Adipose tissue (tissue), 3 donors: ENCODE results near the gene HOXD3. TPM values are rescaled to one million over a fixed set of nuclear protein-coding genes. Genes with fewer than 3 reads are reported as not detected.

Experiments
- H3K27ac ChIP-seq: one replicate; pipeline ENCODE4 v1.5.1; 2013; ENCODE audit warnings: low read depth, low read length
- WGBS, 3 donors: extraction: QIAGEN DNeasy Blood & Tissue Kit; methylation state at CpG; one replicate each; pipeline ENCODE4 v1.1.7; 2013; 5-methylcytosine and 5-hydroxymethylcytosine counted together
- polyA plus RNA-seq, 3 donors: library from polyadenylated mRNA; stranded (reverse); fragments of 200-250 nt; gene quantifications; one replicate each; pipeline ENCODE4 v1.2.3, GENCODE V29; 2013
- donor health status: healthy with polysubstance abuse.
- donor health status: Bipolar disorder and iron deficiency.
- donor health status: healthy.

Gene HOXD3
- polyA plus RNA-seq, 3 donors: 0.22 to 3.3 (median 2.0) TPM

GRCh38 chr2:176120364-176121189 is 36.5 kb upstream of the HOXD3 start:
- H3K27ac ChIP-seq: no peak overlapping the region
- 16 to 47% (median 30%) methylated on average over 13 of the region's 13 CpGs for WGBS, 3 donors

DNA sequence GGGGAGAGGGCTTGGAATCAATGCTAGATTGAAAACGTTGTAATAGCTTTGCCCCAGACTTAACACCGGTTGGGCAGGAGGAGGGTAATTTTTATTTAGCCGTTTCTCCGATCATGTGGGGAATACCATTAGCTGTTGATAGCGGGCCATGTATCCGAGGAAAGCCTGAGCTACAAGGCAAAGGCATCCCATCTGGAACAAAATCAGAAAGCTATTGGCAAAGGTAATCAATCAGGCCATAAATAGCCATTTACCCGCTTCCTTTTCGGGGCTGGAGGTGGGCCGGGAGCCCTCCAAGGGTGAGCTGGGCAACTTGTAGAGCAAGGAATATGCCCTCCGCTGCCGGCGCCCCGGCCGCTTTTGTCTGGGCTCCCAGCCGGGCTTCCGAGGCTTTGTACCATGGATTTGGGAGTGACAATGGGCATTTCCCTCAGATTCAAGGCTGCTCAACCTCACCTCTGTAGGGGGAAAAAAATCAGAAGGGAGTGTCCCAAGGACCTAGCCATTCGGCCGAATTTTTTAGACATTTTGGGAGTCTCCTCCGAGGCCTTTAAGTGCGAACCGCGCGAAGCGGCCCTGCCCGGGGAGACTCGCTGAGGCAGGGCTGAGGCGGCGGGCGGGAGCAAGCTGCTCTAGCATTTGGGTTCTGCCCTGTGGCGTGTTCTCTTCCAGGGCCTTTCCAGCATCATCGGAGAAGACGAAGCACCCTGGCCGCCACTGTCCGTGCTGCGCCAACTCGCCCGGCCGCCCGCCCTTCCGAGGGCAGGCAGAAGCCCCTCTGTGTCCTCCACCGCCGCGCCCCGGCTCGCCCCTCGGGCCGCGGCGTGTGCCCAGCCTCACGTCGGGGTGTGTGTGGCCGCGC is 35.7 kb upstream of the HOXD3 start:
- WGBS, 3 donors: 11 to 22% (median 12%) methylated on average over 51 to 53 of the region's 53 CpGs
- no peak overlapping the region for H3K27ac ChIP-seq

DNA sequence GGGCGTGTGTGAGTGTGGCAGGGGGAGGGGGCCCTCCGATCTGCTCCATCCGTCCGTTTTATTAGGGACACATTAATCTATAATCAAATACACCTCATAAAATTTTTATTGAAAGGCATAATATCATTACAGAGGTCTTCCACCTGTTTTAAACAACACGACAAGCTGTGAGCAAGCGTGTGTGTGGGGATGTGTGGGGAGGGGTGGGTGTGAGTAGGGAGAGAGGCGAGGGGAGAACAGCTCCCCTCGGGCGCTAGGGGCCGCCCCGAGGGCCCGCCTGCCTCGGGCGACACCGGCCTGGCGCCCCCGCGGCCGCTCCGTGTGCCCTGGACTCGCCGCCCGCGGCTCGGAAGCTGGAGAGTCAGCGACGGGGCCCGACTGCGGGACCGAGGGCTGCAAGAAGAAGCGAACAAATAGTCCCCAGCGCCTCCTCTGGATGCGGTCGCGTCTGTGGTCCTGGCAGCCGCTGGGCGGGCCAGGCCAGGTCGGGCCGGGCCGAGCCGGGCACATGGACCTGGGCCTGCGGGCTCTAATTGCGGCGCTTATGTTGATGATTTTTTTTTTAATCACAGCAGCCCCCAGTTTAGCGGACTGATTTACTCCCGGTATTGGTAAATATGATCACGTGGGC is 34.9 kb upstream of the HOXD3 start:
- WGBS, 3 donors: 2 to 3% (median 2%) methylated on average over 42 to 47 of the region's 47 CpGs

DNA sequence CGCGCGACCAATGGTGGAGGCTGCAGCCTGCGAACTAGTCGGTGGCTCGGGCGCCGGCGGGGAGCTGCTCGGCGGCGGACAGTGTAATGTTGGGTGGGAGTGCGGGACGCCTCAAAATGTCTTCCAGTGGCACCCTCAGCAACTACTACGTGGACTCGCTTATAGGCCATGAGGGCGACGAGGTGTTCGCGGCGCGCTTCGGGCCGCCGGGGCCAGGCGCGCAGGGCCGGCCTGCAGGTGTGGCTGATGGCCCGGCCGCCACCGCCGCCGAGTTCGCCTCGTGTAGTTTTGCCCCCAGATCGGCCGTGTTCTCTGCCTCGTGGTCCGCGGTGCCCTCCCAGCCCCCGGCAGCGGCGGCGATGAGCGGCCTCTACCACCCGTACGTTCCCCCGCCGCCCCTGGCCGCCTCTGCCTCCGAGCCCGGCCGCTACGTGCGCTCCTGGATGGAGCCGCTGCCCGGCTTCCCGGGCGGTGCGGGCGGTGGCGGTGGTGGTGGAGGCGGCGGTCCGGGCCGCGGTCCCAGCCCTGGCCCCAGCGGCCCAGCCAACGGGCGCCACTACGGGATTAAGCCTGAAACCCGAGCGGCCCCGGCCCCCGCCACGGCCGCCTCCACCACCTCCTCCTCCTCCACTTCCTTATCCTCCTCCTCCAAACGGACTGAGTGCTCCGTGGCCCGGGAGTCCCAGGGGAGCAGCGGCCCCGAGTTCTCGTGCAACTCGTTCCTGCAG is 34.3 kb upstream of the HOXD3 start, which contains the start of gene HOXD9:
Gene HOXD9, plus strand, starts transcription at position 37 of the 728 bp plus-strand sequence. Its CDS starts 50 bp downstream, at position 87.
- WGBS, 3 donors: 2 to 3% (median 2%) methylated on average over 54 to 84 of the region's 84 CpGs
- H3K27ac ChIP-seq: no peak within 1 kb of the TSS

More for the DNA sequence above, 34.9 kb upstream of the HOXD3 start:
- H3K27ac ChIP-seq: no peak overlapping the region

GRCh38 chr2:176123411-176124109 is 33.5 kb upstream of the HOXD3 start:
- no peak overlapping the region for H3K27ac ChIP-seq
- WGBS, 3 donors: 6 to 14% (median 7%) methylated on average over 40 of the region's 40 CpGs

GRCh38 chr2:176124110-176124946 is 32.8 kb upstream of the HOXD3 start:
- WGBS, 3 donors: 12 to 44% (median 24%) methylated on average over 34 of the region's 34 CpGs
- H3K27ac ChIP-seq: no peak overlapping the region

DNA sequence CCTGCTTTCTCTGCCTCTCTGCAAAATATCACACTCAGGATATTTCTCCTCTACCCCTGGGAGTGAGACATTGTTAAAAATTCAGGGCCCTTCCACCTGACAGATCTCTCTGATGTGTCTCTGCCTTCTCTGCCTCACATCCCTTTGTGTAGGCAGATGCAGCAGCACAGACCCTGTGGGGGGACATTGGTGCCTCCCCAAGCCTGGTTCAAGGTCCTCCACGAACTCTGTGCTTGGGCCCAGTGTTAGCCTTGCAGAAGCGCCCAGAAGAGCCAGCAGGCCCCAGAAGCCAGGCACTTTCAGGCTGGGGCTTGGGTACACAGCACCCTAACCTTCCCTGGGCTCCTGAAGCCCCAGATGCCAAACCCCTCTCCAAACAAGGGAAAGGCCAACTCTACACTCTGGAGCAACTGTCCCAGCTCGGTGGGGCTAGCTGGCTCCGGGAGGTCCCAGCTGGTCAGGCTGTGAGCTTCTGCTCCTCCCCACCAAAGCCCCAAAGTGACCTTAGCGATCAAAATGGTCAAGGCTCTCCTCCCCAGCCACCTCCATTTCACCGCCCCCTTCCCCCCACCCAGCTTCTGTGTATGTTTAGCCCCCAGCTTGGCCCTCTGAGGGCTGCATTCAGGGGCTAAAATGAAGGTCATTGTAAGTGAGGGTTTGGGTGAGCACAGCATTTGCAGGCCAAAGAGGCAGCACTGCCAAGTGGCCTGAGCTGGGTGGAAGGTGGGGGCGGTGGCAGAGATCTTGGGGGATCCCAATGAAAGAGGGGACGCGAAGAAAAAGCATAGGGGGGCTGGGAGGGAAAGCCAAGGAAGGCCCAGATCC is 31.9 kb upstream of the HOXD3 start:
- no peak overlapping the region for H3K27ac ChIP-seq
- WGBS, 3 donors: 19 to 62% (median 46%) methylated on average over 9 of the region's 9 CpGs

- WGBS, 3 donors: 10 to 52% (median 37%) methylated on average over 6 of the region's 6 CpGs
Observed at GRCh38 chr2:176125772-176126054, 31.4 kb upstream of the HOXD3 start.

GRCh38 chr2:176126929-176127773 is 30.0 kb upstream of the HOXD3 start:
- H3K27ac ChIP-seq: no peak overlapping the region
- 3 to 7% (median 4%) methylated on average over 13 of the region's 13 CpGs for WGBS, 3 donors

More at GRCh38 chr2:176125772-176126054, 31.4 kb upstream of the HOXD3 start:
- no peak overlapping the region for H3K27ac ChIP-seq

DNA sequence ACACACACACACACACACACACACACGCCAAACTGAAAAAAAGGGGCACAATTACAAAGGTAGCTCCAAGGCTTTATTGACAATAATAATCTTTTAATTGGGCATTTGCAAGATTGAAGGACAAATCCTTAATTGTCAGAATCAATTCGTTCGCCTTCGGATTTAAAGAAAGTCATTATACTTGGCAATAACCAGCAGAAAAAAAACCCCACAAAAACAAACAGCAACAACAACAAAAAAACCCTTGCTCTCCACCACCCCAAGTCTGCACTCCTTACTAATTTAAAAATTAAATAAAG is 29.4 kb upstream of the HOXD3 start:
- H3K27ac ChIP-seq: no peak overlapping the region
- WGBS, 3 donors: 17 to 41% (median 29%) methylated on average over 4 of the region's 4 CpGs

GRCh38 chr2:176128172-176128981 is 28.7 kb upstream of the HOXD3 start:
- 10 to 17% (median 12%) methylated on average over 40 to 49 of the region's 49 CpGs for WGBS, 3 donors
- no peak overlapping the region for H3K27ac ChIP-seq

GRCh38 chr2:176128982-176129796 is 27.9 kb upstream of the HOXD3 start, which contains the start of gene HOXD8:
Gene HOXD8 (plus strand): TSS chr2:176129705. CDS start chr2:176130367, 662 bp downstream.
- WGBS, 3 donors: 3 to 4% (median 4%) methylated on average over 64 of the region's 64 CpGs

DNA sequence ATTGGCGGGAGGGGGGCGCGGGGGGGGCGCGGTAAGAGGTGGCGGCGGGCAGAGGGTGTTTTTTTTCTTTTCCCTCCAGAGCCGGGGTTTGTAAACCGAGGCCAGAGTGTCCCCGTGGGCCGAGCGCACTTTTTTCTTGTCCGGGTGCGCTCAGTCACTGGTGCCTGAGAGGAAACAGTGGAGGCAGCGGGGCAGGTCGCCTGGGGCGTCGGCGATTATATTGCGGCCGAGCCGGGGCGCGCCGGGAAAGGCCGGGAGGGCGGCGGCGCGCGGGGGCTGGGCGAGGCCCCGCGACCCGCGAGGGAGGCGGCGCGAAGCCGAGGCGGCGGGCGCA is 27.3 kb upstream of the HOXD3 start:
- no peak overlapping the region for H3K27ac ChIP-seq
- WGBS, 3 donors: 1 to 3% (median 2%) methylated on average over 22 to 43 of the region's 43 CpGs

More at GRCh38 chr2:176128982-176129796, 27.9 kb upstream of the HOXD3 start, which contains the start of gene HOXD8:
- no peak within 1 kb of the TSS for H3K27ac ChIP-seq
